Testis (tissue), 3 donors: Measurements from ENCODE around the gene SSNA1. TPM values are rescaled to one million over a fixed set of nuclear protein-coding genes. Genes with fewer than 3 reads are reported as not detected.

Experiments
- DNase-seq: peaks from one replicate; pipeline ENCODE4 v3.0.0-alpha.2; 2019
- H3K27ac ChIP-seq, 2 donors: fragments of 200-600 bp; sonication (generic); one replicate each; pipeline ENCODE4 v1.5.1; 2019
- H3K27me3 ChIP-seq: fragments of 200-600 bp; sonication (generic); one replicate; pipeline ENCODE4 v1.5.1; 2019
- H3K36me3 ChIP-seq: fragments of 200-600 bp; sonication (generic); one replicate; pipeline ENCODE4 v1.5.1; 2017; ENCODE audit warnings: low read depth; ENCODE audit errors: missing control alignments
- H3K4me1 ChIP-seq: fragments of 200-600 bp; sonication (generic); one replicate; pipeline ENCODE4 v1.5.1; 2019
- H3K4me3 ChIP-seq, 2 donors: fragments of 200-600 bp; sonication (generic); one replicate each; pipeline ENCODE4 v1.5.1; 2017 to 2019
- H3K9me3 ChIP-seq: fragments of 200-600 bp; sonication (generic); one replicate; pipeline ENCODE4 v1.5.1; 2017
- POLR2A ChIP-seq: fragments of 450-650 bp; IDR thresholded peaks from one replicate; pipeline ENCODE4 v1.6.1; 2017; ENCODE audit warnings: antibody characterized with exemption, mild to moderate bottlenecking, moderate library complexity
- WGBS, 2 donors: methylation state at CpG; one replicate each; pipeline ENCODE4 v1.1.5; 2018; 5-methylcytosine and 5-hydroxymethylcytosine counted together
- intact Hi-C: fragments of 100-400 bp; cut with DNase I; formaldehyde crosslinking; loops from one replicate; pipeline ENCODE4 v1.15.1; 2023; ENCODE audit warnings: low total_unique reads
- polyA plus RNA-seq: library from polyadenylated mRNA; stranded (reverse); fragments of 350-450 nt; fragmentation: Illumina TruSeq; extraction: RNeasy Lipid Tissue Mini Kit (QIAGEN cat#74804); gene quantifications from one replicate; pipeline ENCODE4 v1.2.3, GENCODE V29; 2014; ENCODE audit warnings: low read depth, low replicate concordance; ENCODE audit not compliant: insufficient read depth
- total RNA-seq, 2 donors: library from RNA; depleted of rRNA; stranded (reverse); fragments of >200 nt; gene quantifications; one replicate each; pipeline ENCODE4 v1.2.3, GENCODE V29; 2016
- TF ChIP-seq, protein P1 (sequence below), 3 experiments: fragments of 450-650 bp in 2 of 3; fragments of 200-600 bp in 1 of 3; sonication (generic) in 1 of 3; IDR thresholded peaks; one replicate each; pipeline ENCODE4 v1.5.1; 2016 to 2019; ENCODE audit warnings: antibody characterized with exemption in 3 of 3, mild to moderate bottlenecking in 2 of 3, moderate library complexity in 1 of 3

Gene SSNA1
- total and polyA plus RNA-seq, 3 donors from 2014 or later: 134 to 211 (median 137) TPM

DNA sequence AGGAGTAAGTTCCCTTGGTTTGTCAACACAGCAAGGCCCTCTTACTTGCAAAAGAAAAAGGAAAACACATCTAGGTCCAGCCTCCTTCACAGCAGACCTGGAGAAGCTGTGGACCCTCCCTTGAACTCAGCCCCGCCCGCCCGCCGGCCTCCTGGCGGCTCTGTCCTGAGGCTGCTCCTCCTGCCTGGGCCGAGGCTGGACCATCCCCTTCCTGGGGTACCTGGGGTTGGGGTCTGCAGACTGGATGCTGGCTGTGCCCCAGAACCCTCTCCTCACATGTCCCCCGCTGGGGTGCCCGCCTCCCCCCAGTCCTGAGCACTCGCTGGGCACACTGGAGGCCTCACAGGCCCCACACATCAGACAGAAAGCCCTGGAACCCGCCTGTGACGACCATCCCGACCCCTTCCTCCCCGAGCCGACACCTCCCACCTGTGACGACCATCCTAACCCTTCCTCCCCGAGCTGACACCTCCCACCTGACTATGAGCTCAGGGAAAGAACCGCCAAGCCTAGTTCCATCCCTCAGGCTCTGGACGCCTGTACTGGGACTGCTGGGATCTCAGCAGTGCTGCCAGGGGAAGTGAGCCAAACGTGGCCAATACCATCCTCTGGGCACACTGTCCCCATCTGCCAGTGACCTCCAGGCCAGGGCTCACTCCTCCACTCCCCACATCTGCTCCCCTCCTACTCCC lies 9.4 kb upstream of the SSNA1 start:
- DNase-seq: no peak
- H3K36me3 ChIP-seq: no peaks in the 10 kb centered on the region

DNA sequence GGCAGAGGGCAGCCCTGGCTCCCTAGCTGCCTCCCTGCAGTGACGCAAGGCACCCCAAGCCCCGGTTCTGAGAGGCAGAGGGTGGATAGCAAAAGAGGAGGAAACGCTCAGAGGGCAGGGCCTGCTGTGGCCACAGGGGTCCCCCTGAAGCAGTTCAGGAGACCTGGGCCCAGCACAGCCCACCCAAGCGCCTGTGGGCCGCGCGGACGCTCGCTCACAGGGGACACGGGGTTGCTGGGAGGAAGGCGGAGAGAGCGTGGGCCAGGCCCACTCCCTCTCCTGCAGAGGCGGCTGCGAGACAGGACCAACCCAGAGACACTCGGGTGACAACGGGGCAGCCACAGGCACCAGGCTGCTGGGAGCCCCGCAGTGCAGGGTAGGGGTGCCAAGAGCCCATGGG lies 8.7 kb upstream of the SSNA1 start:
- no peak overlapping the region for H3K4me3 ChIP-seq
- WGBS, 2 donors: 90 to 97% methylated on average over 10 to 17 of the region's 17 CpGs
- no peak for DNase-seq
- no peaks in the 10 kb centered on the region for H3K9me3 ChIP-seq
- intact Hi-C loops: no loop called here
- no peak overlapping the region for H3K27ac ChIP-seq
- TF ChIP-seq, protein P1, sequence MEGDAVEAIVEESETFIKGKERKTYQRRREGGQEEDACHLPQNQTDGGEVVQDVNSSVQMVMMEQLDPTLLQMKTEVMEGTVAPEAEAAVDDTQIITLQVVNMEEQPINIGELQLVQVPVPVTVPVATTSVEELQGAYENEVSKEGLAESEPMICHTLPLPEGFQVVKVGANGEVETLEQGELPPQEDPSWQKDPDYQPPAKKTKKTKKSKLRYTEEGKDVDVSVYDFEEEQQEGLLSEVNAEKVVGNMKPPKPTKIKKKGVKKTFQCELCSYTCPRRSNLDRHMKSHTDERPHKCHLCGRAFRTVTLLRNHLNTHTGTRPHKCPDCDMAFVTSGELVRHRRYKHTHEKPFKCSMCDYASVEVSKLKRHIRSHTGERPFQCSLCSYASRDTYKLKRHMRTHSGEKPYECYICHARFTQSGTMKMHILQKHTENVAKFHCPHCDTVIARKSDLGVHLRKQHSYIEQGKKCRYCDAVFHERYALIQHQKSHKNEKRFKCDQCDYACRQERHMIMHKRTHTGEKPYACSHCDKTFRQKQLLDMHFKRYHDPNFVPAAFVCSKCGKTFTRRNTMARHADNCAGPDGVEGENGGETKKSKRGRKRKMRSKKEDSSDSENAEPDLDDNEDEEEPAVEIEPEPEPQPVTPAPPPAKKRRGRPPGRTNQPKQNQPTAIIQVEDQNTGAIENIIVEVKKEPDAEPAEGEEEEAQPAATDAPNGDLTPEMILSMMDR (IDR thresholded peaks at IDR 0.05): no peak
- no peaks in the 10 kb centered on the region for H3K4me1 ChIP-seq
- H3K27me3 ChIP-seq: no peaks in the 10 kb centered on the region
- no peaks in the 10 kb centered on the region for H3K36me3 ChIP-seq

More for the DNA sequence above, 9.4 kb upstream of the SSNA1 start:
- intact Hi-C loops: no loop called here
- no peak for TF ChIP-seq POLR2A
- TF ChIP-seq, protein P1 (IDR thresholded peaks at IDR 0.05): no peak
- H3K4me3 ChIP-seq: no peak overlapping the region
- H3K27ac ChIP-seq: no peak overlapping the region
- no peaks in the 10 kb centered on the region for H3K27me3 ChIP-seq
- 91 to 93% methylated on average over 18 to 19 of the region's 19 CpGs for WGBS, 2 donors
- no peaks in the 10 kb centered on the region for H3K9me3 ChIP-seq
- H3K4me1 ChIP-seq: no peaks in the 10 kb centered on the region

DNA sequence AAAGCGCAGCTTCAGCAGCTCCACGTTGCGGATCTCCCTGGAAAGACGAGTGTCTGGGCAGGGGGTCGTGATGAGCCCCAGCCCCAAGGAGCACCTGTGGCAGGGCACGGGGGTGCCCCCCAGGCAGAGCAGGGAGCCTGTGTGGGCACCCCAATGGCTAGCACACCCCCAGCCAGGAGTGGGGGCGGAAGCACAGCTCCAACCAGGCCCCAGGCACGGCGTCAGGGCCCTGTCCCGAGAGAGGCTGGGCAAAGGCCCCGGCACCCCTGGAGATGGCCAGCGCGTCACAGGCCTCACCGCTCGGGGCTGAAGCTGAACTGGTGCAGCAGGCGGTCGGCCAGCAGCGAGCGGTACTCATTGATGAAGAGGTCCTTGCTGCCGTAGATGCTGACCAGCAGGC lies 8.0 kb upstream of the SSNA1 start:
- intact Hi-C loops: no loop called here
- TF ChIP-seq, protein P1 (IDR thresholded peaks at IDR 0.05): no peak
- no peak for TF ChIP-seq POLR2A
- 95% methylated on average over 4 to 20 of the region's 20 CpGs for WGBS, 2 donors
- Histone ChIP-seq H3K36me3 (no peaks in the 10 kb centered on the region), H3K4me3 (no peak overlapping the region), H3K27ac (no peak overlapping the region), H3K27me3 (no peaks in the 10 kb centered on the region), H3K4me1 (no peaks in the 10 kb centered on the region), H3K9me3 (no peaks in the 10 kb centered on the region)
- no peak for DNase-seq

DNA sequence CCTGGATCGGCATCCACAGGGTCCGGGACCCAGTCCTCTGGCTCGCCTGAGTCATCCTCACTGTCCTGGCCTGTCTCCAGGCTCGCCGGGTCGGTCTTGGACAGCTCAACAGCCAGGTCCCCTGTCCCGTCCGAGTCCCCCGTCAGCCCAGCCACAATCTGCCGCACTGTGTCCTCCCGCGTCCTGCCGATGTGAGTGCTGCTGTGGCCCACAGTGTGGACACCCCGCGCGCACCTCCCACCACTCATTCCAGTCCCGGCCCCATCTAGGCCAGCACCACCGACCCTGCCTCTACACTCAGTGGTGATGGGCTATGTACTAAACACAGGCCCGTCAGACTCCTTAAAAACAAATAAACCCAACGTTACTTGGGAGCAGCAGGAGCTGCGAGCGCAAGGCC lies 6.8 kb upstream of the SSNA1 start:
- Histone ChIP-seq H3K4me1 (peaks cover 5% of the 10 kb centered on the region), H3K9me3 (no peaks in the 10 kb centered on the region), H3K27ac (no peak overlapping the region), H3K4me3 (no peak overlapping the region), H3K27me3 (no peaks in the 10 kb centered on the region), H3K36me3 (no peaks in the 10 kb centered on the region)
- intact Hi-C loops: no loop called here
- WGBS, 2 donors: 94 to 95% methylated on average over 15 to 22 of the region's 22 CpGs
- no peak for TF ChIP-seq POLR2A
- DNase-seq: no peak

DNA sequence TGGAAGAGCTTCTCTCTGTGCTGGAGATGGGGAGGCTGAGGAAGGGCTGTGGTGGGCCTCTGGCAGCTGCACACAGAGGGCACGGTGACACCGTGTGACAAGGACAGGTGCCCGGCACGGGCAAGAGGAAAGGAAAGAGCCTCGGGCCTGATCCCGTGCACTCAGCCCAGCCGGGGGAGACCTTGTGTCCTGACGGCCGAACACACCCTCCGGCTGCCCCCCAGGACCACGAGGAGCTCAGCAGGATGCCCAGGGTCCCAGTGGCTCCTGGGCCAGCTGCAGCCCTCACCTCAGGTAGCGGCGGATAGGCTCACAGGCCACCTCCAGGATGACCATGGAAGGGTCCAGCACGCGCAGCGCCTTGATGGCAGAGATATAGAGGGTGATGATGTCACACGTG lies 5.6 kb upstream of the SSNA1 start:
- no peak for TF ChIP-seq POLR2A
- TF ChIP-seq, protein P1 (IDR thresholded peaks at IDR 0.05): no peak
- H3K36me3 ChIP-seq: no peaks in the 10 kb centered on the region
- intact Hi-C loops: no loop called here

More for the DNA sequence above, 5.6 kb upstream of the SSNA1 start:
- no peak overlapping the region for H3K4me3 ChIP-seq
- H3K27me3 ChIP-seq: no peaks in the 10 kb centered on the region
- no peak overlapping the region for H3K27ac ChIP-seq
- peaks cover 16% of the 10 kb centered on the region for H3K4me1 ChIP-seq
- no peaks in the 10 kb centered on the region for H3K9me3 ChIP-seq
- WGBS, 2 donors: 89 to 91% methylated on average over 10 to 17 of the region's 17 CpGs
- no peak for DNase-seq
